Measurements from ENCODE around the gene SOX5.
"Not testable (repeated sequence)": the region's sequence is repeated elsewhere in the genome, so short reads cannot be mapped to it uniquely, and the experiment has no call there.

SOX5 gene

DNA sequence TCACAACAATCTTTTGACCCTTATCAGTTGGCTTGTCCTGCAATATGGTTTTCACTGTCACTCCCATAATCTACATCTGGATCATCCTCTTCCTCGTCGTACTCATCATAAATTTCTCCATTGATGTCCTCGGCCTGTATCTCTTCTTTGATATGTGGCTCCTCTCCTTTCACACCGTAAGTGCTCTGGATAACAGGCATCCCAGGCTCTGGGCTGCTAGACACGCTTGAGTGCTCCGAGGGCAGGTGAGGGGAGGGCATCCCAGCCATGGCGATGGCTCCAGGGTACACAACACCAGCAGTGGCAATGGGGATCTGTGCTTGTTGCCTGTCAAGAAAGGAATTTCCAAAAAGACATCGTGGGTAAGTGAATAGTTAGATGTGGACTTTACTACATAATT, 415.3 kb downstream of the SOX5 start:
- DNase-seq, result no peak

DNA sequence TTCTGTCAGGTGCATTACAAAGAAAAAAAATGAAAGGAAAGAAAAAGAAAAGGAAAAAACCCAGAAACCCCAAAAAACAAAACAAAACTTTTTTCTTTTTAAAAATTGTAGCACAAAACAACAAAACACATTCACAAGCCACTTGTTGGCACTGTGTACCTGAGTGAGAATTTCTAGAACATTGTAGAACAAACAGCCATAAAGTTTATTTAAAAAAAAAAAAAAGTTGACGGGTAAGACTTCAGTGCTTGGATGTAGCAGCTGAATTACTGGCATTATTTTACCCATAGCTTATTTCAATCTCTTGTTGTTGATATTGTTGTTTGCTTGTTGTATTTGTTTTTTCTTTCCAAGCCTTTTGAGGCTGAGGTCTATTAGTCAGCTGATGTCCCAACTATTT, 415.8 kb downstream of the SOX5 start:
- DNase-seq, result no peak

DNA sequence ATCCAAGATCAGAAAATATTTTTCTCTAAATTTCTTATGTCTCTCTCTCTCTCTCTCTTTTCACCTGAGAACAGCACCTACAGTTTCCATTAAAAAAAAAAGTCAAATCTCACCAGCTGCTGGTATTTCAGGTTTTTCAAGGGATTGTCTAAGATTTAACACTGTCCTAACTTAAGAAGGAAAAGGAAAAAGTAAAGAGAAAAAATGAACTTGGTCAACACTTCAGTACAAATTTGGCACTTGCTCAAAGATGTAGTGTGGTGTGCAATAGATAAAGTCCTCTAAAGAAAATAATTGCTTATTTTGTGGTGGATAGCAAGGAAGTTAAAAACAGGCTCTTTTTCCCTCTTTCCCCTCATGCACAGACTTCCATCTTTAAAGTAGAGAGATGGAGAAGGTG, 416.2 kb downstream of the SOX5 start:
- DNase-seq, result no peak

DNA sequence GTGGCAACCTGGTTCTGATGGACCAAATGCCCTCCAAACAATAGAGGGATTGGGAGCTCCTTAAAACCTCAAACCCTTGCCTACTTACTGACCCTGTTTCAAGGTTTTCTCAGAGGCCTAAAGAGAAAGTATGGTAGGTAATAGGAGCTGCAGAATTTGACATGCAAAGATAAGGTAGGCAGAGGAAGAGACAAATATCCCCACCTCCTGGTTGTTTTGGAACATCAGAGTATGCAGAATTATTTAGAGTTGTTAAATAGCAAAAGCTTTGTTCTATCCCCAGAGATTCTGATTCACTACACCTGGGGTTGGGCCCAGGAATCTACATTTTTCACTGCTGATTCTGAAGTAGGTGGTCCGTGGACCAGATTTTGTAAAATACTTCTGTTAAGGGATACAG, 421.2 kb downstream of the SOX5 start:
- no peak for DNase-seq

DNA sequence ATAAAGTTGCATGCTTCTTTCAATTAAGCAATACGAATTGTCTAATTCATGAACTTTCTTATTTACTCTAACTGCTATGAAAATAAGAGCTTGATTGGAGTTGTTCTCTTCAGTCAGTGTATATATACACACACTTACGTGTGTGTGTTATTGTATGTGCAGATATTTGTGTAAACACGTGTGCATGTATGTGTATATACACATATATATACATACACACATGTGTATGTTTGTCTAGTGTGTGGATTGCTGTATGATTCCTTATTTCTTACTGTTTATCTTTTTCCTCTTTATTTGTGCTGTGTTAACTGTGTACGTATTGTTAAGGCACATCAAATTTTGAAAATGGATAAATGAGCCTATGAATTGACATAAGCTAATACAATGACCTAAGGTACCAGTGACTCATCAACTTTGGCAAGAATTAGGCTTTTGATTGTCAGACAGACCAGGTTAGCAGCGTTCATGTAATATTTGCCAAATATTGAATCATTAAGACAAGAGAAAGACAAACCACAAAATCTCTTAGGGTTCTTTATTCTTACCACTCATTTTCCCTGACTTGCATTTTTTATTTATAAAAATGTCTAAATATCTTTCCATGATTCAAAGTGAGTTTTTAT, 423.9 kb downstream of the SOX5 start:
- DNase-seq, result no peak

DNA sequence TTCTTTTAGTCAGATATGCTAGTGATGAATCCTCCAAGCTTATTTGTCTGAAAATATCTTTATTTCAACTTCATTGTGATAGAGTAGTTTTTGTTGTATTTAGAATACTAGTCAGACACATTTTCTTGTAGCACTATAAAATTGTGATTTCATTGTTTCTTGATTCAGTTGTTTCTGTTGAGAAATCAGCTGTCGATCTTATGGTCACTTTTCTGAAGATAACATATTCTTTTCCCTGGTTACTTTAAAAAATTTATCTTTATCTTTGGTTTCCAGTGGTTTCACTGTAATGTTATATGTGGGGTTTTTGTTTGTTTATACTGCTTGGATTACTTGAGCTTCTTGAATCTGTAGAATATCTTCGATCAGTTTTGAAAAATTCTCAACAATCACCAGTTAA, 426.1 kb downstream of the SOX5 start:
- no peak for DNase-seq

DNA sequence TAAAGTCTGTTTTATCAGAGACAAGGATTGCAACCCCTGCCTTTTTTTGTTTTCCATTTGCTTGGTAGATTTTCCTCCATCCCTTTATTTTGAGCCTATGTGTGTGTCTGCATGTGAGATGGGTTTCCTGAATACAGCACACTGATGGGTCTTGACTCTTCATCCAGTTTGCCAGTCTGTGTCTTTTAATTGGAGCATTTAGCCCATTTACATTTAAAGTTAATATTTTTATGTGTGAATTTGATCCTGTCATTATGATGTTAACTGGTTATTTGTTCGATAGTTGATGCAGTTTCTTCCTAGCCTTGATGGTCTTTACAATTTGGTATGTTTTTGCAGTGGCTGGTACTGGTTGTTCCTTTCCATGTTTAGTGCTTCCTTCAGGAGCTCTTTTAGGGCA, 430.0 kb downstream of the SOX5 start:
- DNase-seq, result not testable (repeated sequence)

DNA sequence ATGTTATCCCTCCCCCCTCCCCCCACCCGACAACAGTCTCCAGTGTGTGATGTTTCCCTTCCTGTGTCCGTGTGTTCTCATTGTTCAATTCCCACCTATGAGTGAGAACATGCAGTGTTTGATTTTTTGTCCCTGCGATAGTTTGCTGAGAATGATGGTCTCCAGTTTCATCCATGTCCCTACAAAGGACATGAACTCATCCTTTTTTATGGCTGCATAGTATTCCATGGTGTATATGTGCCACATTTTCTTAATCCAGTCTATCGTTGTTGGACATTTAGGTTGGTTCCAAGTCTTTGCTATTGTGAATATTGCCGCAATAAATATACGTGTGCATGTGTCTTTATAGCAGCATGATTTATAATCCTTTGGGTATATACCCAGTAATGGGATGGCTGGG, 433.7 kb downstream of the SOX5 start:
- DNase-seq, result not testable (repeated sequence)

DNA sequence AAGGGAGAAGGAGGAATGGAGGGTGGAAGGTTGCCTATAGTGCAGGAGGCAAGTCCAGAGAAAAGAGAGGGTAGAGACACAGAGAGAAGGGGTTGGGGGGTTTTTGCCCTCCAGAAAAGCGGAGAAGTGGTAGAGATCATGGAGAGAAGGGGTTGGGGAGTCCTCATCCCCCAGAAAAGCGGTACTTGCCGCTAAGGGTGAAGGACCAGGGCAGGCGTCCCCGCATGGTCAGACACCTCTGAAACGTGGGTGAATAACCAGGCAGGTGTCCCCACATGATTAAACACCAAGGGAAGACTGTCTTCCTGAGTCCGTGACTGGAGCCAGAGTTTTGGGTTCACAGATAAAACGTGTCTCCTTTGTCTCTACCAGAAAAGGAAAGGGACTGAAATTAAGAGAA, 439.0 kb downstream of the SOX5 start:
- DNase-seq, result no peak

DNA sequence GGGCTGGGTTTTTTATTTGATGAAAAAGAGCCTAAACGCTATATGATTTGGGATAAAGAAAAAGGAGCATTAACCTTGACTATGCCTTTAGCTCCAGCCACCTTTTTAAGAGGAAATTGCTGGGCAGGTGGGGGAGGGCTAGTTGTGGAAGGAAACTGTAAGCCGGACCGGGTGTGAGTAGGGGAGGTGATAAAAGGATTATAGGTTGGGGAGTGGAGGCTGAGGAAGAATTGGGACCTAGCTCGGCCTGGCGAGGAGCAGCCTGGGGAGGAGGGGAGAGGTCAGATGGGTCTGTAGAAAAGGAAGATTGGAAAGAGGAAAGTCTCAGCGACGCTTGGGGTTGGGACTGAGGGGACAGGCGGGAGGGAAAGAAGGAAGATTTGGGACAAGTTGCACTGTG, 439.6 kb downstream of the SOX5 start:
- DNase-seq, result not testable (repeated sequence)

DNA sequence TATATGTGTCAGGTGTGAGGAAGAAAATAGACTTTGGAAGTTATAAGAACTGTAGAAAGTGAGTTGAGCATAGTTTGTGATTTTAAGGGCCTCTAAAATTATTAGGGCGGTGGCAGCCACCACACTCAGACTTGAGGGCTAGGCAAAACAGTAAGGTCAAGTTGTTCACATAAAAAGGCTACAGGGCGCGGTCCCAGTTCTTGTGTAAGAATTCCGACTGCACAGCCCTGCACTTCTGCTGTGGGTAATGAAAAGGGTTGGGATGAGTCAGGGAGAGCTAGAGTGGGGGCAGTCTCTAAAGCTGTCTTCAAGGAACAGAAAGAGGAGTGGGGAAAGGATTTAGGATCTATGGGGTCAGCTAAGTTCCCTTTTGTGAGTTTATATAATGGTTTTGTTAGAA, 441.7 kb downstream of the SOX5 start:
- not testable (repeated sequence) for DNase-seq

DNA sequence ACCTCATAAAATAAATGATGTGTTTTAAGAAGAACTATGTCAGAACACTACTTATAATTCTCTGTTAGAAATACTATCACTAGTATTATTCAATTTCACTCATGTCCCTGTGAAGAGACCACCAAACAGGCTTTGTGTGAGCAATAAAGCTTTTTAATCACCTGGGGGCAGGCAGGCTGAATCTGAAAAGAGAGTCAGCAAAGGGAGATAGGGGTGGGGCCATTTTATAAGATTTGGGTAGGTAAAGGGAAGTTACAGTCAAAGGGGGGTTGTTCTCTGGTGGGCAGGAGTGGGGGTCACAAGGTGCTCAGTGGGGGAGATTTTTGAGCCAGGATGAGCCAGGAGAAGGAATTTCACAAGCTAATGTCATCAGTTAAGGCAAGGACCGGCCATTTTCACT, 443.7 kb downstream of the SOX5 start:
- not testable (repeated sequence) for DNase-seq

DNA sequence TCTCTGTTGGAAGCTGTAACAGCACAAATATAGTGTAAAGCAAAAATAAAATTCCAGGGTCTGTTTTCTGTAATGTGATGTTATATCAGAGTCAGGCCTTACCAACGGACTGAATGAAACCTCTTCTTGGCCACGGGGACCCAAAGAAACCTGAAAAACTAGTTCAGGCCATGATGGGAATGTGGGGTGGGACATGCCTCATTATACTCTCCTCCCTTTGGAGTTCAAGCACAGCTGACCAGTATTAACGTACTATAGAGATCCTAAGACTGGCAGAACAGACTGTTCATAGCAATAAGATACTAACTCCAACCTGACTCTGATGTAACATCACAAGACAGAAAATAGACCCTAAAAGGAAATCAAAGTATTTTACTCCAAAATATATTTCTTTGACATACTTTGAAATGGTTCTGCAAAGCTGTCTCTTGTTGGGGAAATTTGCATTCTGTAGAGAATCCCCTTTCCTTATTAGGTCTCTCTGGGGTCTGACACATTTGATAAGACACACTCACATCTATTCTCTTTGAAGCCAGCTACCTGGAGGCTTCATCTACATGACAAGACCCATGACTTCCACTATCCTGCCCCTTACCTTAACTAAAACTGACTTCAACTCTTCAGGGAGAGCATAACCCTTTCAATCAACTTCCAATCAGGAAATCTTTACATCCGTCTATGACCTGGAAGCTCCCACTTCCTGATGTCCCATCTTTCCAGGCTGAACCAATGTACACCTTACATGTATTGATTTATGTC, 444.6 kb downstream of the SOX5 start:
- DNase-seq, result no peak

DNA sequence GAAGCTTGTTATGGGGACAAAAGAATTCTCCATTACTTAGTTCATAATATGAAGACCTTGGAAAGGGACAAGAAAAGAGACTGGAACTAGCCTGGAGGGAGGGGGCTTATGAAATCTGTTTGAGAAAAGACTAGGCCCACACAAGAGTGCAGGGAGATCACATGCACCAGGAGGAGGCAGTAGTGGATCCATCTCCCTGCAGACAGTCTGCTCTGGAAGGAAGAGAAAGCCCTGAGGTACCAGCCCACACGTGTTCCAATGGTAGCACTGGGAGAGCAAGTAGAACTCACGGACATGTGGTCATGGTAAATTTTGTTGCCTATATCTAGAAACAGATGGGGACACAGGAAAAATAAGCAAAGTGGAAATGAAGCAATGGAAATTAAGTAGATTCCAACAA, 445.4 kb downstream of the SOX5 start:
- no peak for DNase-seq

DNA sequence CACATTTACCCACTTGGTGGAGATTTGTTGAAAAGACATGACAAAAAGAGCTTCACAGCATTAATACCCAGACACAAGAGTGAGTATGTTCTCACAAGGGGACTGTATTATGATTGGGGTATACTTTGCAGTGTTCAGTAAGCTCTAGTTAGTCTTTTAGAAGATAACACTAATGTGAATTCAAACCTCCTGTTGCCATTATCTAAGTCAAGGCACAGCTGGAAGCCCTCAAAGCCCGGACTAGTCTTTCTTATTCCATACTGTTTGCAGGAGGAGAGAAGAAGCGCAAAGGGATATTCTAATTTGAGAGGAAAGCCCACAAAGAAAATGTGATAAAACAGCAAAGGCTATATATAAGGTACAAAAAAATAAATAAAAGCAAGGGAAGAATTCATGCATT, 445.9 kb downstream of the SOX5 start:
- no peak for DNase-seq

DNA sequence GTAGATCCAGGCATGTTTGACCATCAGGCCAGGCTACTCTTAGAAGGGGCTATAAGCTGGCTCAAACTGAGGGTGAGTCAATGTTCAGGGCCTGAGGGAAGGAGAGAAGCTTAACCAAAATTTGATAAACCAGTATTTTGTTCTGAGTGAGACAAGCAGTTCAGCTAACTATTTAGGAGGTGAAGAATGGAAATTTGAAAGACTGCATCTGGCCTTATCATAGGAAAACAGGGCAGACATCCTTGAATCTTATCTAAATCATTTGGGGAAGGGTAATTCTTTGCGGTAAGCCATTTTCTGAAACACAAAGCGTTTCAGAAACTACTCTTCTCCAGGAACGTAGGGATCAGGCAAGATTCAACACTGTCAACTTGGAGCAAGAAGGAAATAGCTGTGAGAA, 447.2 kb downstream of the SOX5 start:
- no peak for DNase-seq

DNA sequence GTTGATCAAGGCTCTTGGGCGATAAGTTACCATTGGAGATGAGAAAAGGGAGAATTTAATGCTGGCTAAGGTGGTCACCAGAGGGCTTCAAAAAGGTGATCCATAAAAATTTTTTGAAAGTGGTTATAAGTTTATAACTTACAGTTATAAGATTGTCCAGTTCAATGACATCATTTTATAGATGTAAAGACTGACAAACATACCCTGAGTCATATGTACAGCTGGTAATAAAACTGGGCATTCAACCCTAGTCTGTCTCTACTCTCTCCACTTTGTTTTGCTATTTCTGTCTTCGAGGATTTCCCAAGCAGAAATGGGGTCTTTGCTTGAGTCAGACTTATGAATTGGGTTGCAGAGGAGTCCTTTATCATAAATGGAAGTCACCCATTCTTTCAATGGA, 454.0 kb downstream of the SOX5 start:
- DNase-seq, result no peak

DNA sequence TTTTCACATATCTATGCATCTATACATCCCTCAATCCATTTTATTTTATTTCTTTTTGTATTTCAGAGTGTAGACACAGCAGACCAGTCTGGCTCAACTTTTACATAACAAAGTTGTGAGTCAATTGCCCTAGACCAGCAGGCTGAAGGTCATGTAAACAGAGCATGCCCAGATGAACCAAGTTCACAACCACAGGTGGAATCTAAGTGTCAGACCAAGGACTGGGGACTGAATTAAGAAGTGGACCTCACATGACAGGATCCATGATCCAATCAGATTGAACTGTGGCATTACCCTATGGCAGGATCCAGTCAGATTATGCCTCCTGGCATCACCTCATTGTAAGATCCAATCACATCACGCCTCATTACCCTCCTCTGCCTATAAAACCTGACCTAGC, 455.8 kb downstream of the SOX5 start:
- no peak for DNase-seq

DNA sequence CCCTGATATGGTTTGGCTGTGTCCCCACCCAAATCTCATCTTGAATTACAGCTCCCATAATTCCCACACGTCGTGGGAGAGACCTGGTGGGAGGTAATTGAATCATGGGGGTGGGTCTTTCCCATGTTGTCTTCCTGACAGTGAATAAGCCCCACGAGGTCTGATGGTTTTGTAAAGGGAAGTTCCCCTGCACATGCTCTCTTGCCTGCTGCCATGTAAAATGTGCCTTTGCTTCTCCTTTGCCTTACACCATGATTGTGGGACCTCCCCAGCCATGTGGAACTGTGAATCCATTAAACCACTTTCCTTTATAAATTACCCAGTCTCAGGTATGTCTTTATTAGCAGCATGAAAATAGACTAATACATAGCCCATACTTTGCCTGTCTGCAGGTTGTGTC, 458.4 kb downstream of the SOX5 start:
- not testable (repeated sequence) for DNase-seq

DNA sequence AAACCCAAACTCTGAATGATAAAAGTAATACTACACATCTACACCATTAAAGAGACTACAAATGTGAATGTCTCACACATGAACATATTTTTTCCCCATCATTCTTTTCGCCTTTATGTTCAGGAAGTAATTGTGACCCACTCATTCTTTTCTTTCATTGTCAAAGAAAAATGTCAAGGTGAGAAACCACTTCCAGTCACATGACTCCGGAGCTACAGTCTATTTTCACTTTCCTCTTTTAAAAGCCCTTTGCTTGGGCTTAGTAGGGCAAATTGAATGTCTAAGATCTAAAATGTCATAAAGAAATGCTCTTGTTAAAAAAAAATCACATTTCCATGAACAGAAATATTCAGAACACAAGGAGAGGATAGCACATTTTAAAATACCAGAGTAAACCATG, 461.3 kb downstream of the SOX5 start:
- DNase-seq, result no peak

DNA sequence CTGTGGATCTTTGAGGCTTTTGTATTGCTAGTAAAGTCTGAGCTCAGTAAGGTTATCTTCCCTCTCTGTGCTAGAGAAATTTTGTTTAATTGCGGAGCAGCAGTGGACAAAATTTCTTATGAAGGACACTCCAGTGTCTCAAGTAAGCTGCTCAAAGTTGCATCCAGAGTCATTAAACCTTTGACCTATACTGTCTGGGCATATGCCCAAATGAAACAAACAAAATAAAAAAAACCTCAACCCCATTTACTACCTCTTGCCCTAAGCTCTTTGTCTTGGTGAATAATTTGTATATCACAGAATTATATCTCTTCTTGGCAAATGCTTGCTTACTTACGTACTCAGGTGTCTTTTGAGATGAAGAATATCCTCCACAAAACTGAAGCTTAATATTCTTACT, 465.2 kb downstream of the SOX5 start:
- no peak for DNase-seq

DNA sequence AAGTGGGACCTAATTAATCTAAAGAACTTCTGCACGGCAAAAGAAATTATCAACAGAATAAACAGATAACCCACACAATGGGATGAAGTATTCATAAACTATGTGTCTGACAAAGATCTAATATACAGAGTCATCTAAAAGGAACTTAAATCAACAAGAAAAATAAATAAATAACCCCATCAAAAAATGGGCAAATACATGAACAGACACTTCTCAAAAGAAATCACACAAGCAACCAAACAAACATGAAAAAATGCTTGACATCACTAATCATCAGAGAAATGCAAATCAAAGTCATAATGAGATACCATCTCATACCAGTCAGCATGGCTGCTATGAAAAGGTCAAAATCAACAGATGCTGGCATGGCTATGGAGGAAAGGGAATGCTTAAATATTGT, 466.9 kb downstream of the SOX5 start:
- no peak for DNase-seq
